ENCODE data around the gene CDH24. TPM values are rescaled to one million over a fixed set of nuclear protein-coding genes. Genes with fewer than 3 reads are reported as not detected.

CDH24 gene
- polyA plus RNA-seq, 1 donor: 3.8 TPM

DNA sequence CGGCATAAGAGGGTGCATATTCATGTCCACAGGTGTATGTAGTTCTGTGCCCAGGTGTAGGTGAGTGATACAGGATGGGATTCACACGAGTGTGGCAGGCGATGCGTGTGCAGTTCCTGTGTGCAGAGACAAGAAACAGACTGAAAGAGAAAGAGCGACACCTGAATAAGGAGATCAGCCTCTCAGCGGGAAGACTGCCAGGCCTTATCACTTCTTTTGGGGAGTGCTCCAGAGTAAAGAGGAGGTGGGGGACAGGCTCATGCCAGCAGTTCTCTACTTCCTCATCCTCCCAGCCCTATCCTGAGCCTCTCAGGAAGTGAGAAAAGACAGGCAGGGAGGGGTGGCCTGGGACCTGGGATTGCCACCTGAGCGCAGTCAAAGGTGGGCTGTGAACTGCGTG is 12.5 kb downstream of the CDH24 start:
- no peak for DNase-seq (ENCODE audit: low read depth)

DNA sequence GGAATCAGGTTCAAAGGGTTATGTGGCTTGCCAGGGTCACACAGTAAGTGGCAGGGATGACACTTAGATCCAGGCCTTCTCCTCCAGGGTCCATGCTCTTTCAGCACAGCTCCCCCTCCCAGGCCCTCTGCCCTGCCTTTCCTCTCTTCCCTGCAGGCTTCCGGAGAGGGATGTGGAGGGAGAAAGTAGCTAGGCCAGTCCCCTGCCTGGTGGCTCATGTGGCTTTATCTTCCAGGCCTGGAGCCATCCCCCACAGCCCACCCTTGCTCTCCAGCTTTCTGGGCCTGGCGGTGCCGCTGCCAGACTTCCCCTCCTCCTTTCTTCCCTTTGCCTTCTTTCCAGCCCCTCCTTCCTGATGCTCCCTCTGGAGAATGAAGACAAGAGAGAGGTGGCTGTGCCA is 13.6 kb downstream of the CDH24 start:
- no peak for DNase-seq (ENCODE audit: low read depth)

- no peak for DNase-seq (ENCODE audit: low read depth)
Observed at GRCh38 chr14:23043145-23043544, 14.2 kb downstream of the CDH24 start.

DNA sequence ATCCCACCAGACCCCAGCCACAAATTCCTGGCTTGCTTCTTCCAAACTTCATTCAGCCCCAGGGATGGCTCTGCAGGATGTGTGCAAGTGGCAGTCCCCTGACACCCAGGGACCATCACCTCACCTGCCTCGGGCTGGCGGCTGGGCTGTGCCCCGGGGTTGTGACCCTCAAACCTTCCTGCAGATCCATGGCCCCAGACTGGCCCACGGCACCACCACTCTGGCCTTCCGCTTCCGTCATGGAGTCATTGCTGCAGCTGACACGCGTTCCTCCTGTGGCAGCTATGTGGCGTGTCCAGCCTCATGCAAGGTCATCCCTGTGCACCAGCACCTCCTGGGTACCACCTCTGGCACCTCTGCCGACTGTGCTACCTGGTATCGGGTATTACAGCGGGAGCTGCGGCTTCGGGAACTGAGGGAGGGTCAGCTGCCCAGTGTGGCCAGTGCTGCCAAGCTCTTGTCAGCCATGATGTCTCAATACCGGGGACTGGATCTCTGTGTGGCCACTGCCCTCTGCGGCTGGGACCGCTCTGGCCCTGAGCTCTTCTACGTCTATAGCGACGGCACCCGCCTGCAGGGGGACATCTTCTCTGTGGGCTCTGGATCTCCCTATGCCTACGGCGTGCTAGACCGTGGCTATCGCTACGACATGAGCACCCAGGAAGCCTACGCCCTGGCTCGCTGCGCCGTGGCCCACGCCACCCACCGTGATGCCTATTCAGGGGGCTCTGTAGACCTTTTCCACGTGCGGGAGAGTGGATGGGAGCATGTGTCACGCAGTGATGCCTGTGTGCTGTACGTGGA is 15.0 kb downstream of the CDH24 start, which contains the start of gene PSMB11:
Gene PSMB11 (plus strand): TSS at position 51 of the 804 bp plus-strand sequence. CDS start 14 bp downstream, at position 65.
- DNase-seq (ENCODE audit: low read depth): no peak

- DNase-seq (ENCODE audit: low read depth): no peak
Observed at GRCh38 chr14:23041729-23042128, 15.6 kb downstream of the CDH24 start.

- DNase-seq (ENCODE audit: low read depth): no peak
Observed at GRCh38 chr14:23040100-23040499, 17.2 kb downstream of the CDH24 start.

- DNase-seq (ENCODE audit: low read depth): no peak
Observed at GRCh38 chr14:23035303-23036144, 21.8 kb downstream of the CDH24 start.

DNA sequence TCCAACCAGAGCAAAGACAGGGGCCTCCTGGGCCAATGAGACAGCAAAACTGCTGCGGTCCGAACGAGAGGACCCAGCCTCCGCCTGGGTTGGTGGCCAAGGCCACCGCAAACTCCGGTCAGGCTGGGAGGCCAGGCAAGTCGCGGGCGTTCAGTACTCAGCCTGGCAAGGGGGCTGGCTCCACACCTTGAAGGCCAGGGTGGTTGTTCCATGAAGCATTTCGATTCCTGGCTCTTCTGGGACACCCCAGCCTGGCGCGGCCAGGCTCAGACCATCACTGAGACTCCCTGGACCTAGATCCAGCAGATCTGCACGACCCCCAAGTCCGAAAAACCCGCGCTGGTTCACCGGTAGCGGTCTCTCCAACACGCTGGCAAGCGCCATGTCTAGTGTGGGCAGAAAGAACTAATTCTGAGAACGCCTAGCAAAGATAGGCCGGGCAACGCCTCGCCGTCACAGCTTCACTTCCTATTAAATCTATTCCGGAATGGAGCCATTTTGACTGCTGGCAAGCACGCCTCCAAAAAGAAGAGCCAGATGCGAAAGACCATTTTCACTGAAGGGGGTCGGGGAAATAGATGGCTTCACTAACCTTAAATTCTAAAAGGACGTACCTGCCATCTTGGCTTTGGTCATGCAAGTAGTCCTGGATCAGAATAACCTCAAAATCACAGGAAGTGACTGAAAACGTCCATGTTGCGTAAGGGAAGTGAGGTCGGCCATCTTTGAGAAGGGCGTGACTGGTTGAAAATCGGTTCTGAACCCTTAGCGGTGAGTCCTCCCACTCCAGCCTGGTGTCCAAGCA is 22.6 kb downstream of the CDH24 start, which contains the start of gene PSMB5:
Gene PSMB5 (minus strand): TSS at position 403 of the 805 bp plus-strand sequence. CDS start 19 bp downstream, at position 384.
- DNase-seq (ENCODE audit: low read depth): peak; percentile 94

- no peak for DNase-seq (ENCODE audit: low read depth)
Observed at GRCh38 chr14:23033801-23034497, 23.4 kb downstream of the CDH24 start.

- DNase-seq (ENCODE audit: low read depth): no peak
Observed at GRCh38 chr14:23033251-23033727, 24.0 kb downstream of the CDH24 start.

DNA sequence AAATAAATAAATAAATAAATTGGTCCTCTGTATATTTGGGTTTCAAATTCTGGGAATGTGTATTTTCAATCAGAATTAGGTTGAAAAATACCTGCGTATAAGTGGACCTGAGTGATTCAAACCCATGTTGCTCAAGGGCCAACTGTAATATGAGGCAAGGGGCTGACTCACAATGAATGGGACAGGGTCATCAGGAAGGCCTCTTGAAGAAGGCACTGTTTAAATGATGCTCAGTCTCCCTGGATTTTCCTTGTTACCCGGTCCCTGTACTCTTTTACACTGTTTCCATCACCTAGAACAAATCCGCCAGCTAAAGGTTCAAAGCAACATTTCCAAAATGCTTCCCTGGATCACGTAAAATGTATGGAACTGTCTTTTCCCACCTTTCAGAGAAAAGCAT is 26.4 kb downstream of the CDH24 start:
- no peak for DNase-seq (ENCODE audit: low read depth)

DNA sequence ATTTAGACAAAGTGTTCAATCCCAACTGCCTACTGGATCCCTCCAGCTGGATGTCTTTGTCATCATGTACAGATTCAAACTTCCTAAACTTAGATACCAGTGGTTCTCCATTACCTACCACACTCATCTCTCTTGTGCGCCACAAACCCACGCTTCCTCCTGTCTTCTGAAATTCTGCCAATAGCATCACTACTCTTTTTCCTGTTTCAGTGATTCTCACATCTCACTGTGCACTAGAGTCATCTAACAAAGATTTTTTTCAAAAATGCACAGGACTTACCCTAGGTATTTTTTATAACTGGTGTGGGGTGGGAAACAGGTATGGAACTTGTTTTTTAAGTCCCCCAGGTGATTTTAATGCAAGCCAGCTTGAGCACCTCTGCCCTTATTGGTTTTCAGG is 28.5 kb downstream of the CDH24 start:
- no peak for DNase-seq (ENCODE audit: low read depth)

GRCh38 chr14:23025151-23025814 is 32.0 kb downstream of the CDH24 start:
- no peak for DNase-seq (ENCODE audit: low read depth)

GRCh38 chr14:23024612-23025075 is 32.7 kb downstream of the CDH24 start:
- no peak for DNase-seq (ENCODE audit: low read depth)

GRCh38 chr14:23023795-23024152 is 33.5 kb downstream of the CDH24 start:
- DNase-seq (ENCODE audit: low read depth): no peak

DNA sequence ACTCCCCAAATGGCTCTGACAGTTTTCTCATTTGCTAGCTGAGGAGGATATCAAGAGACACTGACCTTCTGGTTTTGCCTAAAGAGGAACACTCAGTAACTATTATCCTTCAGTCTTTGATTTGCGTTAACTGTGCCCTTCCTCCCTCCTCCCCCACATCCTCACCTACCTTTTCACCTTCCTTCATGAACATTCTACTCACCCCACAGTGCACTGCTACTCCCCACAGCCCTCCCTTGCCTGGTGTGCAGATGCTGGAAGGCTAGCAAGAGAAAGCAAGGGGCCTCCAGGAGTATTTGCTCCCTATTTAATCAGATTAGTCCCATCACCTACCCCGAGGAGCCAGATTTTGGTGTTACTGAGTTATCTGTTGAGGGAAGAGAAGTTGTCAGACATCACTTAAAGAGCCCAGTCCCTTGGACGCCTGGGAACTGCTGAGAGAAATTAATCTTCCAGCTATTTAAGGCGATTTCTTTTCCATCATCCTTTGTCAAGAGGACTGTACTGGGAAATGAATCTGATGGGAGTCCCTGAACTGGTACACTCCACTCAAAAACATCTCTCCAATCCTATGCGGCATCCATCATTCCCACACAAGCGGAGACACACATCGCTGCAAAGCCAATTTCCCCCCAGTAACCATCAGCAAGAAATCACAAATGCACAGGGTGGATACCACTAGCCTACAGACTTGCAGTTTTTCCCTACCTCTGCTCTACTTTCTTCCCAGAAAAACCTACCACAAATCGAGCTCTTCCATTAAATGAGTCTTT is 34.1 kb downstream of the CDH24 start:
- no peak for DNase-seq (ENCODE audit: low read depth)

- no peak for DNase-seq (ENCODE audit: low read depth)
Observed at GRCh38 chr14:23021889-23022442, 35.4 kb downstream of the CDH24 start.

GRCh38 chr14:23021434-23021833 is 35.9 kb downstream of the CDH24 start:
- no peak for DNase-seq (ENCODE audit: low read depth)

Data from forelimb muscle (tissue), 1 donor.